ENCODE data around the gene UBASH3B.

- TF ChIP-seq CTCF (conservative IDR thresholded peaks at IDR 0.05 in 1 of 2, IDR thresholded peaks at IDR 0.05 in 1 of 2; ENCODE audit: extremely low read depth in 1 of 2, insufficient read depth in 1 of 2, low read depth in 1 of 2, low read length in 2 of 2) (no peak), EZH2 (IDR thresholded peaks at IDR 0.05; ENCODE audit: borderline replicate concordance, low read length) (no peak)
Measured at GRCh38 chr11:122795307-122795706, 139.8 kb downstream of the UBASH3B start.
